H1 (cell line): ENCODE results near the gene BRAT1. TPM values are rescaled to one million over a fixed set of nuclear protein-coding genes. Genes with fewer than 3 reads are reported as not detected.
A peak's percentile ranks its signal among the peaks of the same experiment; 100 is the strongest.

ENCODE experiments used
- CTCF ChIA-PET: fragments of 300-600 bp; sonication (Branson Sonifier 250); formaldehyde crosslinking; loops from one replicate; lab custom pipeline; 2021; ENCODE audit not compliant: partially characterized antibody; lab: Charles Lee
- POLR2A ChIA-PET: fragments of 300-600 bp; sonication (Branson Sonifier 250); formaldehyde crosslinking; loops from one replicate; lab custom pipeline; 2021; ENCODE audit warnings: inconsistent platforms; ENCODE audit not compliant: partially characterized antibody; lab: Charles Lee
- DNase-seq, 2 experiments: peaks; one replicate each; pipeline versions ENCODE4 v3.0.0 to v3.0.0-alpha.2; 2010 to 2022; ENCODE audit warnings: low spot score in 2 of 2, low read depth in 1 of 2, mixed read lengths in 1 of 2
- FAIRE-seq: peaks from 2 replicates; lab custom pipeline; 2011; peaks lifted over from hg19 to GRCh38; lab: Jason Lieb, UNC
- H2AFZ ChIP-seq: 2 replicates; pipeline ENCODE4 v1.8.1; 2012; ENCODE audit warnings: low read length, inconsistent platforms
- H2AK5ac ChIP-seq: 2 replicates; pipeline ENCODE4 v1.6.1; 2013; ENCODE audit warnings: low read depth, low read length
- H2BK120ac ChIP-seq: replicated peaks from 2 replicates; pipeline ENCODE3; 2013; ENCODE audit warnings: low read depth, low read length, inconsistent platforms
- H2BK12ac ChIP-seq: 2 replicates; pipeline ENCODE4 v1.6.1; 2013; ENCODE audit warnings: low read depth, low read length
- H2BK15ac ChIP-seq: 2 replicates; pipeline ENCODE4 v1.6.1; 2013; ENCODE audit warnings: low read length
- H2BK20ac ChIP-seq: 2 replicates; pipeline ENCODE4 v1.6.1; 2013; ENCODE audit warnings: low read length
- H2BK5ac ChIP-seq: 2 replicates; pipeline ENCODE4 v1.6.1; 2013; ENCODE audit warnings: low read depth, low read length
- H3K14ac ChIP-seq: 2 replicates; pipeline ENCODE4 v1.6.1; 2013; ENCODE audit warnings: inconsistent platforms; ENCODE audit not compliant: insufficient read length
- H3K18ac ChIP-seq: 2 replicates; pipeline ENCODE4 v1.6.1; 2013; ENCODE audit warnings: low read length; ENCODE audit errors: extremely low read depth
- H3K23ac ChIP-seq: 2 replicates; pipeline ENCODE4 v1.6.1; 2013; ENCODE audit warnings: inconsistent platforms; ENCODE audit not compliant: insufficient read length
- H3K23me2 ChIP-seq: 2 replicates; pipeline ENCODE4 v1.6.1; 2013; ENCODE audit warnings: low read depth, low read length
- H3K27ac ChIP-seq: 2 replicates; pipeline ENCODE4 v1.6.1; 2011; ENCODE audit warnings: low read depth, low read length, inconsistent platforms
- H3K27me3 ChIP-seq, 4 experiments: replicated peaks in 1 of 4; 1 replicate in 1 of 4; 2 replicates in 3 of 4; pipeline versions ENCODE4 v1.6.1 to v1.8.1; 2011 to 2013; ENCODE audit warnings: low read length in 3 of 4, mild to moderate bottlenecking in 3 of 4, inconsistent platforms in 2 of 4, mixed read lengths in 2 of 4, moderate library complexity in 1 of 4; ENCODE audit not compliant: control insufficient read depth in 3 of 4, insufficient read depth in 3 of 4; ENCODE audit errors: extremely low read depth in 1 of 4
- H3K36me3 ChIP-seq, 4 experiments: 2 replicates each; pipeline versions ENCODE4 v1.6.1 to v1.8.1; 2011 to 2013; ENCODE audit warnings: mild to moderate bottlenecking in 4 of 4, low read length in 3 of 4, moderate library complexity in 2 of 4, control low read depth in 1 of 4, inconsistent platforms in 1 of 4; ENCODE audit not compliant: insufficient read depth in 4 of 4, control insufficient read depth in 2 of 4
- H3K4ac ChIP-seq: replicated peaks from 2 replicates; pipeline ENCODE3; 2013; ENCODE audit warnings: low read length, low read depth, mixed read lengths, inconsistent platforms; ENCODE audit not compliant: insufficient read length
- H3K4me1 ChIP-seq, 4 experiments: replicated peaks in 1 of 4; 1 replicate in 1 of 4; 2 replicates in 3 of 4; pipeline versions ENCODE4 v1.6.1 to v1.8.1; 2011 to 2013; ENCODE audit warnings: low read length in 3 of 4, inconsistent platforms in 2 of 4, mixed read lengths in 1 of 4; ENCODE audit not compliant: insufficient read depth in 4 of 4, control insufficient read depth in 3 of 4
- H3K4me2 ChIP-seq, 2 experiments: 2 replicates each; pipeline versions ENCODE4 v1.6.1 to v1.8.1; 2011 to 2013; ENCODE audit warnings: low read depth in 2 of 2, low read length in 2 of 2, control low read depth in 1 of 2, inconsistent platforms in 1 of 2, mild to moderate bottlenecking in 1 of 2; ENCODE audit not compliant: insufficient read depth in 1 of 2
- H3K4me3 ChIP-seq, 4 experiments: fragments of 200-600, 300-600 bp in 1 of 4; sonication (generic), shearing (Covaris generic), sonication (Bioruptor Twin) in 1 of 4; 2 replicates each; pipeline versions ENCODE4 v1.5.1 to v1.8.1; 2011 to 2016; ENCODE audit warnings: low read length in 4 of 4, low read depth in 3 of 4, control low read depth in 2 of 4, inconsistent platforms in 2 of 4, mild to moderate bottlenecking in 2 of 4, mixed read lengths in 1 of 4, moderate library complexity in 1 of 4; ENCODE audit not compliant: insufficient read depth in 2 of 4; ENCODE audit errors: extremely low read depth in 1 of 4
- H3K56ac ChIP-seq: replicated peaks from 2 replicates; pipeline ENCODE3; 2013; ENCODE audit warnings: low read depth, mild to moderate bottlenecking, mixed read lengths, low read length, inconsistent platforms; ENCODE audit not compliant: insufficient read length
- H3K79me1 ChIP-seq: 2 replicates; pipeline ENCODE4 v1.6.1; 2013; ENCODE audit warnings: low read depth, low read length, control low read depth
- H3K79me2 ChIP-seq, 2 experiments: 2 replicates each; pipeline versions ENCODE4 v1.6.1 to v1.8.1; 2012 to 2013; ENCODE audit warnings: low read length in 2 of 2, mild to moderate bottlenecking in 2 of 2, inconsistent platforms in 1 of 2; ENCODE audit not compliant: insufficient read depth in 2 of 2, control insufficient read depth in 1 of 2
- H3K9ac ChIP-seq, 4 experiments: replicated peaks in 1 of 4; 1 replicate in 1 of 4; 2 replicates in 3 of 4; pipeline versions ENCODE4 v1.6.1 to v1.8.1; 2011 to 2013; ENCODE audit warnings: low read depth in 3 of 4, low read length in 3 of 4, control low read depth in 2 of 4, mild to moderate bottlenecking in 2 of 4, moderate library complexity in 2 of 4, inconsistent platforms in 1 of 4; ENCODE audit errors: extremely low read depth in 1 of 4
- H3K9me3 ChIP-seq, 2 experiments: 2 replicates each; pipeline versions ENCODE4 v1.6.1 to v1.8.1; 2012 to 2013; ENCODE audit warnings: mild to moderate bottlenecking in 2 of 2, moderate library complexity in 2 of 2, control low read depth in 1 of 2, inconsistent platforms in 1 of 2, low read depth in 1 of 2, low read length in 1 of 2, mixed read lengths in 1 of 2; ENCODE audit not compliant: insufficient read depth in 2 of 2
- H4K20me1 ChIP-seq, 2 experiments: replicated peaks in 1 of 2; 2 replicates each; pipeline versions ENCODE3 to v1.8.1; 2011 to 2013; ENCODE audit warnings: inconsistent platforms in 2 of 2, low read length in 2 of 2, mild to moderate bottlenecking in 1 of 2; ENCODE audit not compliant: insufficient read depth in 2 of 2, control insufficient read depth in 1 of 2
- H4K5ac ChIP-seq: 2 replicates; pipeline ENCODE4 v1.6.1; 2013; ENCODE audit warnings: low read length, low read depth, mixed read lengths, inconsistent platforms; ENCODE audit not compliant: insufficient read length
- H4K8ac ChIP-seq: 2 replicates; pipeline ENCODE4 v1.8.0; 2013; ENCODE audit warnings: mild to moderate bottlenecking, moderate library complexity, low read length, inconsistent platforms; ENCODE audit not compliant: insufficient read depth; ENCODE audit errors: extremely low read depth
- H4K91ac ChIP-seq: replicated peaks from 2 replicates; pipeline ENCODE3; 2013; ENCODE audit warnings: low read length, mixed read lengths, inconsistent platforms; ENCODE audit not compliant: insufficient read length
- KDM1A ChIP-seq: fragments of 200-600, 300-600 bp; sonication (generic); IDR thresholded peaks from 2 replicates; pipeline ENCODE4 v1.7.1; 2016; ENCODE audit warnings: mild to moderate bottlenecking, low read length, borderline replicate concordance
- SIRT6 ChIP-seq: IDR thresholded peaks from one replicate; pipeline ENCODE4 v1.7.1; 2012; ENCODE audit warnings: low read length, inconsistent platforms
- WGBS, 2 experiments: shearing (Covaris generic) in 1 of 2; methylation state at CpG; one replicate each; pipeline versions ENCODE4 v1.1.6 to v1.1.7; 2013 to 2015; ENCODE audit warnings: low lambda C conversion rate in 2 of 2, mixed read lengths in 2 of 2, inconsistent platforms in 1 of 2, low coverage in 1 of 2, missing lambda C conversion rate in 1 of 2; ENCODE audit not compliant: insufficient replicate concordance in 2 of 2, insufficient coverage in 1 of 2, insufficient read length in 1 of 2; ENCODE audit errors: extremely low coverage in 1 of 2, missing lambda C conversion rate in 1 of 2; 5-methylcytosine and 5-hydroxymethylcytosine counted together
- polyA plus RNA-seq, 7 experiments: library from polyadenylated mRNA; depleted of rRNA in 3 of 7; stranded (reverse) in 5 of 7; unstranded in 2 of 7; fragments of >200 nt in 5 of 7; fragments of 200-250 nt in 2 of 7; gene quantifications; 1 replicate in 5 of 7; 2 replicates in 1 of 7; 4 replicates in 1 of 7; pipeline versions ENCODE4 v1.2.1 to v1.2.3, GENCODE V29; 2011 to 2013; ENCODE audit warnings: missing spikeins in 2 of 7, mixed read lengths in 2 of 7
- total RNA-seq: library from RNA; stranded (reverse); fragmentation: NEBNext Ultra II Directional; extraction: Animal tissue kit (Norgen Biotek cat#: 25700); gene quantifications from 2 replicates; pipeline ENCODE4 v1.2.1, GENCODE V29; 2021

The BRAT1 gene
- total and polyA plus RNA-seq, 2 of the 8 experiments (the other 6 are each of a cell fraction or from before 2014, with no cell fraction given), result 36.8 to 42.3 TPM

GRCh38 chr7:2602406-2603043, 47.2 kb upstream of the BRAT1 start:
- Histone ChIP-seq H3K4me3 (no peak overlapping the region), H3K27ac (no peak overlapping the region), H3K4me2 (no peak overlapping the region), H3K23ac (no peak overlapping the region), H3K36me3 (peaks cover 0 to 2% (median 0%) of the 10 kb centered on the region in 4 experiments; a peak in 1 of 8 replicates), H2AFZ (no peak overlapping the region), H3K56ac (no peak overlapping the region), H4K91ac (no peak overlapping the region), H3K23me2 (no peaks in the 10 kb centered on the region), H3K4ac (no peak overlapping the region), H2BK12ac (no peak overlapping the region), H2BK120ac (no peak overlapping the region), H3K9me3 (no peaks in the 10 kb centered on the region), H2BK15ac (no peak overlapping the region; the same call in 1 of the 2 replicates), H3K27me3 (no peaks in the 10 kb centered on the region), H2BK5ac (no peak overlapping the region), H3K14ac (no peak overlapping the region), H2AK5ac (peak overlapping the region; percentile 85; the same call in 1 of the 2 replicates), H4K8ac (no peak overlapping the region), H4K20me1 (no peaks in the 10 kb centered on the region), H4K5ac (no peak overlapping the region), H3K18ac (no peak overlapping the region), H3K79me2 (no peaks in the 10 kb centered on the region), H3K4me1 (peaks cover 0 to 7% (median 1%) of the 10 kb centered on the region in 4 experiments; a peak in 3 of 7 replicates), H3K9ac (no peak overlapping the region), H3K79me1 (no peaks in the 10 kb centered on the region), H2BK20ac (no peak overlapping the region)
- CTCF ChIA-PET, result interaction anchor here (0.7 to 5.7 kb wide), 12 partner anchors 9 to 133 kb away, joined by 3 to 30 read pairs (median 4); no protein-coding TSS in a partner anchor
- 90% methylated on average over 15 of the region's 19 CpGs; no CpG with 5 or more reads in 1 of the 2 experiments for WGBS, 2 experiments
- FAIRE-seq (no peak), DNase-seq (no peak)
- POLR2A ChIA-PET, result interaction anchor here (1.0 to 1.4 kb wide), 3 partner anchors 8 to 29 kb away, joined by 3 to 4 read pairs (median 3); partner anchors contain the start of gene TTYH3
- no peak for TF ChIP-seq KDM1A
- TF ChIP-seq SIRT6, result no peak
